Neural progenitor cell (in vitro differentiated cells): ENCODE data around the gene C4B.

Experiments
- EZH2 ChIP-seq: fragments of 200-600 bp; sonication (generic); IDR thresholded peaks from 2 replicates; pipeline ENCODE4 v1.6.1; 2017; ENCODE audit warnings: antibody characterized with exemption, mild to moderate bottlenecking, moderate library complexity
- EZH2phosphoT487 ChIP-seq: fragments of 200-600 bp; sonication (generic); IDR thresholded peaks from 2 replicates; pipeline ENCODE4 v1.6.1; 2017; ENCODE audit warnings: antibody characterized with exemption
- TF ChIP-seq, protein P1 (sequence below): fragments of 200-600 bp; sonication (generic); IDR thresholded peaks from 2 replicates; pipeline ENCODE4 v1.5.1; 2017; ENCODE audit warnings: antibody characterized with exemption, mild to moderate bottlenecking

DNA sequence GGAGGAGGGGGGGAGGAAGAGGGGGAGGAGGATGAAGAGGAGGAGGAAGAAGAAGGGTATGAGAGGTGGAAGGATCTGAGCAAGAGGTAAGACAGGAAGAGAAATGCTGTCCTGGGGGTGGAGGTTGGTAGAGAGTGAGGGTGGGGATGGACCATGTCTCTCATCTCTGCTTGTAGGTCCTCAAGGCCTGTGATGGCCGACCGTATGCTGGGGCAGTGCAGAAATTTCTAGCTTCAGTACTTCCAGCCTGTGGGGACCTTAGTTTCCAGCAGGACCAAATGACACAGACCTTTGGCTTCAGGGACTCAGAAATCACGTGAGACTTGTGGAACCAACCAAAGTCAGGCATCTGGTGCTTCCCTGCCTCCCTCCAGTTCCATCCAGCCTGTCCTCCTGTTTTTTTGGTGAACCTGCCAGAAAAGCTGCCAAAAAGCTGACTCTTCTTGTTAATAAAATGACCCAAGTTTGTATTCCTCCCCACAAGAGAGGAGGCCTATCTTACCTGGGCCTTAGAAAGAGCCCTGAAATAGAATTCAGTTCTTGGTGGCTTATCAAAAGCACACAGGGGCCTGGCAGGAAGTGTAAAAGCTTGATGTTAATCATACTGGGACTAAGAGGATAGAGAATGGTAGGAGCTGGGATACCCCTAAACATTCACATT lies 35.2 kb upstream of the C4B start:
- TF ChIP-seq, protein P1, sequence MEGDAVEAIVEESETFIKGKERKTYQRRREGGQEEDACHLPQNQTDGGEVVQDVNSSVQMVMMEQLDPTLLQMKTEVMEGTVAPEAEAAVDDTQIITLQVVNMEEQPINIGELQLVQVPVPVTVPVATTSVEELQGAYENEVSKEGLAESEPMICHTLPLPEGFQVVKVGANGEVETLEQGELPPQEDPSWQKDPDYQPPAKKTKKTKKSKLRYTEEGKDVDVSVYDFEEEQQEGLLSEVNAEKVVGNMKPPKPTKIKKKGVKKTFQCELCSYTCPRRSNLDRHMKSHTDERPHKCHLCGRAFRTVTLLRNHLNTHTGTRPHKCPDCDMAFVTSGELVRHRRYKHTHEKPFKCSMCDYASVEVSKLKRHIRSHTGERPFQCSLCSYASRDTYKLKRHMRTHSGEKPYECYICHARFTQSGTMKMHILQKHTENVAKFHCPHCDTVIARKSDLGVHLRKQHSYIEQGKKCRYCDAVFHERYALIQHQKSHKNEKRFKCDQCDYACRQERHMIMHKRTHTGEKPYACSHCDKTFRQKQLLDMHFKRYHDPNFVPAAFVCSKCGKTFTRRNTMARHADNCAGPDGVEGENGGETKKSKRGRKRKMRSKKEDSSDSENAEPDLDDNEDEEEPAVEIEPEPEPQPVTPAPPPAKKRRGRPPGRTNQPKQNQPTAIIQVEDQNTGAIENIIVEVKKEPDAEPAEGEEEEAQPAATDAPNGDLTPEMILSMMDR = no peak
- TF ChIP-seq EZH2 (no peak), EZH2phosphoT487 (no peak)
